Keratinocyte (primary cell): ENCODE data around the gene CGNL1. TPM values are rescaled to one million over a fixed set of nuclear protein-coding genes. Genes with fewer than 3 reads are reported as not detected.

Experiments
- DNase-seq: peaks from one replicate; pipeline ENCODE4 v3.0.0-alpha.2; 2011; ENCODE audit warnings: low read depth, missing footprints, low spot score
- FAIRE-seq: peaks from 2 replicates; lab custom pipeline; 2011; peaks lifted over from hg19 to GRCh38; lab: Jason Lieb, UNC
- H2AFZ ChIP-seq: 2 replicates; pipeline ENCODE4 v1.6.0; 2012; ENCODE audit warnings: low read length, control low read depth, inconsistent platforms; ENCODE audit not compliant: control insufficient read depth
- H3K27ac ChIP-seq: 2 replicates; pipeline ENCODE4 v1.5.1; 2011; ENCODE audit warnings: low read length; ENCODE audit not compliant: control insufficient read depth, insufficient read depth
- H3K27me3 ChIP-seq: 3 replicates; pipeline ENCODE4 v1.6.0; 2011; ENCODE audit warnings: low read length; ENCODE audit not compliant: control insufficient read depth, insufficient read depth; ENCODE audit errors: extremely low read depth
- H3K36me3 ChIP-seq, 2 experiments: 2 replicates in 1 of 2; 3 replicates in 1 of 2; pipeline ENCODE4 v1.5.1; 2011; ENCODE audit warnings: low read length in 2 of 2, mild to moderate bottlenecking in 1 of 2; ENCODE audit not compliant: control insufficient read depth in 2 of 2, insufficient read depth in 2 of 2; ENCODE audit errors: extremely low read depth in 1 of 2
- H3K4me1 ChIP-seq: 3 replicates; pipeline ENCODE4 v1.5.1; 2011; ENCODE audit warnings: low read length; ENCODE audit not compliant: control insufficient read depth, insufficient read depth; ENCODE audit errors: extremely low read depth
- H3K4me2 ChIP-seq: 3 replicates; pipeline ENCODE4 v1.6.0; 2011; ENCODE audit warnings: low read depth, low read length; ENCODE audit not compliant: control insufficient read depth, insufficient read depth; ENCODE audit errors: extremely low read depth
- H3K4me3 ChIP-seq, 3 experiments: fragments of 200-600 bp in 1 of 3; sonication (generic) in 1 of 3; 2 replicates in 2 of 3; 3 replicates in 1 of 3; pipeline ENCODE4 v1.5.1; 2011 to 2016; ENCODE audit warnings: low read length in 3 of 3, mild to moderate bottlenecking in 3 of 3, control low read depth in 2 of 3, inconsistent platforms in 1 of 3, low read depth in 1 of 3, mixed read lengths in 1 of 3, mixed run types in 1 of 3, moderate library complexity in 1 of 3; ENCODE audit not compliant: control insufficient read depth in 2 of 3, insufficient read depth in 2 of 3; ENCODE audit errors: extremely low read depth in 1 of 3
- H3K79me2 ChIP-seq: 2 replicates; pipeline ENCODE4 v1.6.0; 2012; ENCODE audit warnings: low read length; ENCODE audit not compliant: control insufficient read depth, insufficient read depth
- H3K9ac ChIP-seq: 3 replicates; pipeline ENCODE4 v1.6.0; 2011; ENCODE audit warnings: low read length; ENCODE audit not compliant: control insufficient read depth, insufficient read depth; ENCODE audit errors: extremely low read depth
- H3K9me1 ChIP-seq: 3 replicates; pipeline ENCODE4 v1.6.0; 2011; ENCODE audit warnings: low read length; ENCODE audit not compliant: control insufficient read depth, insufficient read depth; ENCODE audit errors: extremely low read depth
- H3K9me3 ChIP-seq: 2 replicates; pipeline ENCODE4 v1.5.1; 2012; ENCODE audit warnings: low read depth, low read length; ENCODE audit not compliant: control insufficient read depth
- H4K20me1 ChIP-seq: 3 replicates; pipeline ENCODE4 v1.6.0; 2011; ENCODE audit warnings: low read length; ENCODE audit not compliant: control insufficient read depth, insufficient read depth; ENCODE audit errors: extremely low read depth
- CTCF ChIP-seq, 3 experiments: IDR thresholded peaks in 1 of 3; conservative IDR thresholded peaks in 1 of 3; optimal IDR thresholded peaks in 1 of 3; 2 replicates in 2 of 3; 3 replicates in 1 of 3; pipeline versions ENCODE3 to v1.5.1; 2011; ENCODE audit warnings: low read length in 3 of 3, mild to moderate bottlenecking in 3 of 3, moderate library complexity in 2 of 3, control low read depth in 1 of 3, inconsistent platforms in 1 of 3; ENCODE audit not compliant: insufficient read depth in 2 of 3; ENCODE audit errors: extremely low read depth in 1 of 3
- EZH2 ChIP-seq: IDR thresholded peaks from one replicate; pipeline ENCODE4 v1.6.1; 2012; ENCODE audit warnings: inconsistent platforms, mild to moderate bottlenecking, low read length, moderate library complexity
- dilution Hi-C: fragments of 300-500 bp; cut with MboI; formaldehyde crosslinking; loops from one replicate; pipeline ENCODE4 v1.7.0; 2020; ENCODE audit warnings: low sequenced_read_pairs; ENCODE audit not compliant: extremely low pct_ligation_motif_present
- polyA plus RNA-seq, 5 experiments: library from polyadenylated mRNA; depleted of rRNA in 3 of 5; stranded (reverse) in 3 of 5; stranded (forward) in 1 of 5; unstranded in 1 of 5; fragments of >200 nt; gene quantifications; 1 replicate in 1 of 5; 2 replicates in 3 of 5; 3 replicates in 1 of 5; pipeline versions ENCODE4 v1.2.1 to v1.2.3, GENCODE V29; 2011 to 2012; ENCODE audit warnings: missing spikeins in 2 of 5, low read depth in 1 of 5, low replicate concordance in 1 of 5

The CGNL1 gene
- polyA plus RNA-seq, 1 donor (not counting 4 experiments of a cell fraction or from before 2014, with no cell fraction given), result 0.05 TPM

- Histone ChIP-seq H3K9me1 (no peaks in the 10 kb centered on the region), H3K4me2 (no peak overlapping the region), H3K9me3 (no peaks in the 10 kb centered on the region), H3K36me3 (no peaks in the 10 kb centered on the region), H3K79me2 (no peaks in the 10 kb centered on the region), H2AFZ (no peak overlapping the region), H3K4me3 (no peak overlapping the region), H4K20me1 (no peaks in the 10 kb centered on the region), H3K4me1 (peaks cover 13% of the 10 kb centered on the region), H3K27ac (no peak overlapping the region), H3K27me3 (peaks cover 15% of the 10 kb centered on the region), H3K9ac (no peak overlapping the region)
- dilution Hi-C loops, result loop anchor here (25.0 kb wide), 1 partner anchor 204 kb away; no protein-coding TSS in a partner anchor
- DNase-seq (no peak), FAIRE-seq (no peak)
- TF ChIP-seq EZH2 (no peak), CTCF (optimal IDR thresholded peaks at IDR 0.05 in 1 of 3, IDR thresholded peaks at IDR 0.05 in 1 of 3, conservative IDR thresholded peaks at IDR 0.05 in 1 of 3; ENCODE audit: extremely low read depth in 1 of 3, insufficient read depth in 2 of 3, low read length in 3 of 3) (no peak)
Observed at GRCh38 chr15:57333487-57333886, 42.8 kb upstream of the CGNL1 start.

- dilution Hi-C loops, result loop anchor here (25.0 kb wide), 1 partner anchor 203 kb away; no protein-coding TSS in a partner anchor
- Histone ChIP-seq H3K79me2 (no peaks in the 10 kb centered on the region), H3K4me2 (peak overlapping the region; percentile 24), H2AFZ (no peak overlapping the region), H4K20me1 (no peaks in the 10 kb centered on the region), H3K9me3 (no peaks in the 10 kb centered on the region), H3K27me3 (peaks cover 14% of the 10 kb centered on the region), H3K9me1 (no peaks in the 10 kb centered on the region), H3K4me3 (no peak overlapping the region), H3K36me3 (no peaks in the 10 kb centered on the region), H3K4me1 (peaks cover 13% of the 10 kb centered on the region), H3K27ac (no peak overlapping the region), H3K9ac (no peak overlapping the region)
- FAIRE-seq (no peak), DNase-seq (no peak)
- TF ChIP-seq CTCF (optimal IDR thresholded peaks at IDR 0.05 in 1 of 3, IDR thresholded peaks at IDR 0.05 in 1 of 3, conservative IDR thresholded peaks at IDR 0.05 in 1 of 3; ENCODE audit: extremely low read depth in 1 of 3, insufficient read depth in 2 of 3, low read length in 3 of 3), result no peak
- TF ChIP-seq EZH2, result no peak
Observed at GRCh38 chr15:57334257-57334656, 42.0 kb upstream of the CGNL1 start.
